GM12873 (cell line): ENCODE results near the gene SEMA4D.

ENCODE experiments used
- CTCF ChIP-seq: IDR thresholded peaks from 2 replicates; pipeline ENCODE4 v1.5.1; 2012; ENCODE audit warnings: low read depth, mild to moderate bottlenecking, moderate library complexity, low read length, control low read depth; ENCODE audit not compliant: insufficient read depth; ENCODE audit errors: missing control alignments

Gene SEMA4D

DNA sequence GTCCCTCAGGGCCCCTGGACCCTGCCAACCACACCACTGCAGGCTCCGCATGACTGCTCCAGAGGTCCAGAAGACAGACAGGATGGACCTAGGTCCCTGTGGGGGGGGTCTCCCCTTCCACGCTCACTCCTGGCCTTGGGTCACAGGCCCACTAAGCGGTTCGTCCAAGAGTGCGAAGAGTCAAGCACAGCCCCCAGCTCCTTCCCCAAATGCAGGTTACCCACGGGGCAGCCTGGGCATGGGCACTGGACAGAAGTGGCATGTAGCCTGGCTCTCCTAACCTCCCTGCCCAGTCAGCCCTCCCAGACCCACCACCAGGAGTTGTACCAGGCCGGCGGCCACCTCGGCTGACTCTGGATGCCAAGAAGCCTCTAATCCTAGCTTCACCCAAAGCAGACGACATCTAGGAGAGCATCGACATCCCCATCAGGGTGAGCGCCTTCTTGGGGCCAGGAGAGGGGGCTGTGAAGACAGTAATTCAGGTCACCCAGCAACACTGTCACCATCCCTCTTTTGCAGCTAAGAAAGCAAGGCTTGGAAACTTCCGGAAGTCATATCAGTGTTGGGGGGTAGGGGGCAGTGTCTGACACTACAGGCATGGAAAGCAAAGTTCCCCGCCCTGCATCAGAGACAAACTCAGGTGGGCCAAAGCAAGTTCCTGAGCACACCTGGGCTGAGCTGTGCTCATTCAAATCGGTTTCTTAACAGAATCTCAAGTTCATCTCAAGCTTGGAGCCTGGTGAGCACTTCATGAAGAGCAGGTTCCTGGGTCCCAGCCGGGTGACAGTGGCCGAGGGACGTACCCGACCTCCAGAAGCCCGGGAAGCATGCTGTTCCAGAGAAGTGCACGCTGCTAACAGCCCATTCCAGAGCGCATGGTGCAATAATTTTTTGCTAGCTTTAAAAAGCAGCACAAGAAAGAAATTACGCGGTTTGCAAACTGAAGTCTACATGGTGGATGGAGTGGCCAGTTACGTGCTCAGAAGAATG is 68.7 kb downstream of the SEMA4D start:
- TF ChIP-seq CTCF: peak; percentile 73

DNA sequence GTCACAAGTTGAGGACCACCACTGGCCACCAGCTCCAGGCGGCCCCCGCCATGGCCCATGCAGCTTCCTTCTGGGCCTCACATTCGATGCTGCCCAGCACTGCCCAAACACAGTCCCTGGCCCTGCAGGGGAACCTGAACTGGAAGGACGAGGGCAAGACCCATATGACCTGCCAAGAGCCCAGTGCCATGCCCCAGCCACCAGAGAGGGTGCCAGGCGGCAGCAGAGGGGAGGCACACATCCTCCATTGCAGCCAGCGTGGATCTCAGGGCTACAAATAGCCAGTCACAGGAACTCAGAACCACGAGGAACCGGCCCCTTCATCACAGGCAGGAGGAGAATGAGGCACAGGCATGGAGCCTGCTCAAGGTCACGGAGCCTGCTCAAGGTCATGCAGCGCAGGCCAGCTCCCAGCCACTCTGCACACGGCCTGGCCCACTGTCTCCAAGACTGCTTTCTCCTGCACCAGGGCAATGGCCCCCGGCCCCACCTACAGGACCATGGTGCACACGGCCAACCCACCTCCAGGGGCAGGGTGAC is 69.6 kb downstream of the SEMA4D start:
- TF ChIP-seq CTCF: no peak

GRCh38 chr9:89427621-89428221 is 70.2 kb downstream of the SEMA4D start:
- TF ChIP-seq CTCF: peak; percentile 7

DNA sequence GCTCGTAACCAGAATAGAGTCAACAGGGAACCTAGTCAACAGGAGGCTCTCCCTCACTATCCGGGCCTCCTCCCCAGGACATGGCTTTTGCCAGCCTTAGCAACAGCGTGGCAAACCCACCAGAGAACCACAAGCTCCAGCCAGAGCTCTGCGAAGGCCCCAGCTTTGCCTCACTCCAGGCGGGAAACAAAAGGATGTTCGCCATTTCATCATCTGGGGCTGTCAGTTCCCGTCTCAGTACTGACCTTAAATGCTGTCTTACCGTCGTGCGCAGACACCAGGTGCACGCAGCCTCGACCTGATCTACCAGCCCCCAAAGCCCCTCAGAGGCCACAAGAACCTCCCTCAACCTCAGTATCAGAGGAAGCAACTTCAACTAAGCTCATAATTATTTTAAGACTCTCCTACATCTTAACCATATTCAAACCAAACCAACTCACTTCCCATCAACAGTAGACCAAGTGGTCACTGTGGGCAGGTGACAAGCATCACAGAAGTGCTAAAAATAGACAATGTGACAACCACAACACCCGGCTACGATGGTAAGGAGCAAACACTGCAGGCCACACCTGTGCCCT is 71.4 kb downstream of the SEMA4D start:
- no peak for TF ChIP-seq CTCF

GRCh38 chr9:89425921-89426383 is 72.0 kb downstream of the SEMA4D start:
- TF ChIP-seq CTCF: no peak

GRCh38 chr9:89425024-89425805 is 72.7 kb downstream of the SEMA4D start:
- TF ChIP-seq CTCF: no peak
